ENCODE measurements around the gene GOLGA6C. TPM values are rescaled to one million over a fixed set of nuclear protein-coding genes. Genes with fewer than 3 reads are reported as not detected.

GOLGA6C gene
- total RNA-seq, 1 experiment from 2014 or later: not detected

DNA sequence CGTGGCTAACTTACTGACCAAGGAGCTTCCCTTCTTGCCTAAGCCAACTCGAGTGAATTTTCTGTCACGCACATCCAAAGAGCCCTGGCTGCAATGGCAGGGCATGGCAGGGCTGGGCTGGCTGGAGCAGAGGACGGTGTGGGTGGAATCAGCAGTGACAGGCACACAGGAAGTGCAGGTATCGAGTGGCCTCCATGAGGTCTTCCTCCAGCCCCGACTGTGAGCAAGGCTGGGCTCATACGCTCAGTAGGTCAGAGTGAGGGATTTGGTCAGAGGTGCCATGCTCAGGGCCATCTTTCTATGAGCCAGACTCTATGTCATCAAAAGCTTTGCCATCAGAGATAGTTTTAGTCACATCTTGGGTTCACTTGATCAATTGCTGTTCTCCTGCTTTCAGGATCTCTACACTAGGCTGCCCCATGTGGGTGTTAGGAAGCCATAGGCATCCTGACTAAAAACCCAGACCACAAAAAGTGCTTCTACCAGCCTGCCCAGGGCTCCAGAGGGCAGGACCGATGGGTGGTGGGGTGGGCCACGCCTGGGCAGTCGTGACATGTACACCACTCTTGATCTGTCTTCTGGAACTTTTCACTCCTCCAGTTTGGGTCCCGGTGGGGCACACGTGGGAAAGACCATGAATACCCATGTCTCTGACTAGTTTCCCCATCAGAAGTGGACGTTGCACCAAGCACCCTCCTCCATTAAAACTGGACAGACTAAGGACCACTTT lies 55.1 kb downstream of the GOLGA6C start:
- intact Hi-C loops (cut with micrococcal nuclease): no loop called here
- Histone ChIP-seq H4K20me1 (ENCODE audit: insufficient read depth) (no peaks in the 10 kb centered on the region), H3K4me1 (ENCODE audit: control insufficient read depth in 1 of 2, insufficient read depth in 2 of 2, low read length in 2 of 2) (peaks cover 0 to 10% of the 10 kb centered on the region in 2 experiments; a peak in 2 of 4 replicates), H3K27ac (ENCODE audit: low read depth, low read length) (no peak overlapping the region), H3K79me2 (ENCODE audit: insufficient read depth, low read length) (no peaks in the 10 kb centered on the region), H3K4me3 (replicated peaks in 1 of 2; ENCODE audit: low read depth in 1 of 2, low read length in 2 of 2) (no peak overlapping the region), H3K9me2 (ENCODE audit: insufficient read depth) (no peaks in the 10 kb centered on the region), H3K27me3 (ENCODE audit: insufficient read depth, low read length) (no peaks in the 10 kb centered on the region), H3K36me3 (ENCODE audit: control insufficient read depth in 1 of 2, insufficient read depth in 2 of 2, low read length in 2 of 2) (no peaks in the 10 kb centered on the region), H2AFZ (ENCODE audit: low read depth, low read length, poor library complexity, severe bottlenecking) (no peak overlapping the region), H3K9ac (ENCODE audit: low read length) (no peak overlapping the region), H3K4me2 (ENCODE audit: low read length) (no peak overlapping the region), H3K9me3 (ENCODE audit: control insufficient read depth in 1 of 2, insufficient read depth in 1 of 2, low read depth in 1 of 2, low read length in 2 of 2) (no peaks in the 10 kb centered on the region)
- BruUV-seq (replicated peaks): no TSS peak
- ChIA-PET CTCF (no interaction called here), POLR2A (no interaction called here), RAD21 (ENCODE audit: low non-redundant PET in 1 of 2, low total read pairs in 2 of 2, uncharacterized antibody in 2 of 2, unreplicated experiment in 2 of 2) (no interaction called here)
- TF ChIP-seq CBX3 (IDR thresholded peaks at IDR 0.05; ENCODE audit: low read depth) (no peak), SIN3A (IDR thresholded peaks at IDR 0.05; ENCODE audit: low read depth) (no peak), SRF (IDR thresholded peaks at IDR 0.05; ENCODE audit: low read depth) (no peak), ELF1 (IDR thresholded peaks at IDR 0.05; ENCODE audit: borderline replicate concordance, low read depth) (no peak), POLR2AphosphoS5 (IDR thresholded peaks at IDR 0.05; ENCODE audit: low read depth, low read length) (no peak), ZNF274 (IDR thresholded peaks at IDR 0.05; ENCODE audit: low read depth, low read length) (no peak), RAD21 (IDR thresholded peaks at IDR 0.05; ENCODE audit: low read depth) (no peak), ZFX (IDR thresholded peaks at IDR 0.05) (no peak), FOSL1 (IDR thresholded peaks at IDR 0.05; ENCODE audit: low read depth) (no peak), JUND (IDR thresholded peaks at IDR 0.05) (no peak)
- TF ChIP-seq, protein P1, sequence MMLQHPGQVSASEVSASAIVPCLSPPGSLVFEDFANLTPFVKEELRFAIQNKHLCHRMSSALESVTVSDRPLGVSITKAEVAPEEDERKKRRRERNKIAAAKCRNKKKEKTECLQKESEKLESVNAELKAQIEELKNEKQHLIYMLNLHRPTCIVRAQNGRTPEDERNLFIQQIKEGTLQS (IDR thresholded peaks at IDR 0.05): no peak
- TF ChIP-seq, protein P2, sequence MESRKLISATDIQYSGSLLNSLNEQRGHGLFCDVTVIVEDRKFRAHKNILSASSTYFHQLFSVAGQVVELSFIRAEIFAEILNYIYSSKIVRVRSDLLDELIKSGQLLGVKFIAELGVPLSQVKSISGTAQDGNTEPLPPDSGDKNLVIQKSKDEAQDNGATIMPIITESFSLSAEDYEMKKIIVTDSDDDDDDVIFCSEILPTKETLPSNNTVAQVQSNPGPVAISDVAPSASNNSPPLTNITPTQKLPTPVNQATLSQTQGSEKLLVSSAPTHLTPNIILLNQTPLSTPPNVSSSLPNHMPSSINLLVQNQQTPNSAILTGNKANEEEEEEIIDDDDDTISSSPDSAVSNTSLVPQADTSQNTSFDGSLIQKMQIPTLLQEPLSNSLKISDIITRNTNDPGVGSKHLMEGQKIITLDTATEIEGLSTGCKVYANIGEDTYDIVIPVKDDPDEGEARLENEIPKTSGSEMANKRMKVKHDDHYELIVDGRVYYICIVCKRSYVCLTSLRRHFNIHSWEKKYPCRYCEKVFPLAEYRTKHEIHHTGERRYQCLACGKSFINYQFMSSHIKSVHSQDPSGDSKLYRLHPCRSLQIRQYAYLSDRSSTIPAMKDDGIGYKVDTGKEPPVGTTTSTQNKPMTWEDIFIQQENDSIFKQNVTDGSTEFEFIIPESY (IDR thresholded peaks at IDR 0.05; ENCODE audit: extremely low read depth, insufficient replicate concordance, low read length): no peak
- TF ChIP-seq, protein P3, sequence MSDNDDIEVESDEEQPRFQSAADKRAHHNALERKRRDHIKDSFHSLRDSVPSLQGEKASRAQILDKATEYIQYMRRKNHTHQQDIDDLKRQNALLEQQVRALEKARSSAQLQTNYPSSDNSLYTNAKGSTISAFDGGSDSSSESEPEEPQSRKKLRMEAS (IDR thresholded peaks at IDR 0.05): no peak
- no peak for DNase-seq (ENCODE audit: low read depth, low spot score)
- no peak for ATAC-seq
